HepG2 (cell line): ENCODE measurements around the gene TXNDC9. TPM values are rescaled to one million over a fixed set of nuclear protein-coding genes. Genes with fewer than 3 reads are reported as not detected.

ENCODE experiments used
- CCAR2 ChIP-seq: fragments of 200-400 bp; formaldehyde crosslinking; optimal IDR thresholded peaks from 2 replicates; pipeline ENCODE3; 2018; ENCODE audit warnings: low read depth, mild to moderate bottlenecking, low read length, moderate library complexity
- DMAP1 ChIP-seq: IDR thresholded peaks from 2 replicates; pipeline ENCODE4 v1.6.1; 2016
- DPF2 ChIP-seq: sonication (generic); formaldehyde crosslinking; IDR thresholded peaks from 2 replicates; pipeline ENCODE4 v1.4.0; 2020; ENCODE audit warnings: mild to moderate bottlenecking, low read depth, missing genetic modification reagents, borderline replicate concordance
- HNRNPK ChIP-seq: fragments of 200-400 bp; formaldehyde crosslinking; IDR thresholded peaks from 2 replicates; pipeline ENCODE4 v1.6.1; 2018; ENCODE audit warnings: low read length, low read depth, moderate library complexity, mild to moderate bottlenecking; ENCODE audit not compliant: poor library complexity, severe bottlenecking
- IRF2 ChIP-seq: IDR thresholded peaks from 2 replicates; pipeline ENCODE4 v1.6.1; 2018; ENCODE audit warnings: missing genetic modification reagents, missing compliant biosample characterization
- ISX ChIP-seq: sonication (generic); formaldehyde crosslinking; conservative IDR thresholded peaks from 2 replicates; pipeline ENCODE4 v1.5.0; 2020; ENCODE audit warnings: missing genetic modification reagents
- KLF9 ChIP-seq: IDR thresholded peaks from 2 replicates; pipeline ENCODE4 v1.6.1; 2016; ENCODE audit warnings: low read depth
- MEF2D ChIP-seq: sonication (generic); formaldehyde crosslinking; IDR thresholded peaks from 2 replicates; pipeline ENCODE4 v1.5.1; 2020; ENCODE audit warnings: mild to moderate bottlenecking, missing genetic modification reagents
- MEIS2 ChIP-seq: sonication (generic); formaldehyde crosslinking; IDR thresholded peaks from 2 replicates; pipeline ENCODE4 v1.9.0; 2021; ENCODE audit warnings: mild to moderate bottlenecking, missing genetic modification reagents
- PAF1 ChIP-seq: IDR thresholded peaks from 2 replicates; pipeline ENCODE4 v1.6.1; 2016; ENCODE audit warnings: missing genetic modification reagents, missing compliant biosample characterization
- SMAD3 ChIP-seq: sonication (generic); formaldehyde crosslinking; IDR thresholded peaks from 2 replicates; pipeline ENCODE4 v1.4.0; 2020; ENCODE audit warnings: missing genetic modification reagents
- SP4 ChIP-seq: sonication (generic); formaldehyde crosslinking; IDR thresholded peaks from 2 replicates; pipeline ENCODE4 v1.8.1; 2023; ENCODE audit warnings: mild to moderate bottlenecking, missing genetic modification reagents
- ZBTB20 ChIP-seq: sonication (generic); formaldehyde crosslinking; IDR thresholded peaks from 2 replicates; pipeline ENCODE4 v1.8.1; 2023; ENCODE audit warnings: missing genetic modification reagents, low read depth, mild to moderate bottlenecking, borderline replicate concordance
- ZNF138 ChIP-seq: sonication (generic); formaldehyde crosslinking; IDR thresholded peaks from 2 replicates; pipeline ENCODE4 v1.5.0; 2020; ENCODE audit warnings: mild to moderate bottlenecking, low read depth, missing genetic modification reagents
- ZNF589 ChIP-seq: sonication (generic); formaldehyde crosslinking; conservative IDR thresholded peaks from 2 replicates; pipeline ENCODE4 v1.8.0; 2022; ENCODE audit warnings: mild to moderate bottlenecking, moderate library complexity, missing genetic modification reagents
- ZNF607 ChIP-seq: sonication (generic); formaldehyde crosslinking; IDR thresholded peaks from 2 replicates; pipeline ENCODE4 v1.5.1; 2020; ENCODE audit warnings: missing genetic modification reagents, mild to moderate bottlenecking, borderline replicate concordance
- ZNF761 ChIP-seq: sonication (generic); formaldehyde crosslinking; conservative IDR thresholded peaks from 2 replicates; pipeline ENCODE4 v1.4.0; 2020; ENCODE audit warnings: mild to moderate bottlenecking, missing genetic modification reagents
- polyA plus RNA-seq, 8 experiments: library from polyadenylated mRNA; depleted of rRNA in 3 of 8; stranded (reverse) in 7 of 8; unstranded in 1 of 8; fragments of >200 nt; fragmentation: Illumina TruSeq in 4 of 8; extraction: Trizol in 4 of 8; gene quantifications; 2 replicates each; pipeline versions ENCODE4 v1.2.1 to v1.2.3, GENCODE V29; 2011 to 2016; ENCODE audit warnings: low read depth in 4 of 8, missing spikeins in 1 of 8, mixed read lengths in 1 of 8; ENCODE audit not compliant: insufficient read depth in 1 of 8
- total RNA-seq, 5 experiments: library from RNA; depleted of rRNA; stranded (reverse); fragments of >200 nt; fragmentation: Illumina TruSeq; extraction: Trizol; gene quantifications; 2 replicates each; pipeline ENCODE4 v1.2.3, GENCODE V29; 2016; ENCODE audit warnings: low read depth in 1 of 5
- TF ChIP-seq, protein P1 (sequence below): sonication (generic); formaldehyde crosslinking; IDR thresholded peaks from 2 replicates; pipeline ENCODE4 v1.4.0; 2020; ENCODE audit warnings: missing genetic modification reagents, borderline replicate concordance
- TF ChIP-seq, protein P2 (sequence below): sonication (generic); formaldehyde crosslinking; IDR thresholded peaks from 2 replicates; pipeline ENCODE4 v1.5.1; 2020; ENCODE audit warnings: missing genetic modification reagents, mild to moderate bottlenecking, borderline replicate concordance
- TF ChIP-seq, protein P3 (sequence below): sonication (generic); formaldehyde crosslinking; IDR thresholded peaks from 2 replicates; pipeline ENCODE4 v1.4.0; 2020; ENCODE audit warnings: mild to moderate bottlenecking, low read depth, missing genetic modification reagents
- TF ChIP-seq, protein P4 (sequence below): sonication (generic); formaldehyde crosslinking; IDR thresholded peaks from 2 replicates; pipeline ENCODE4 v1.5.1; 2020; ENCODE audit warnings: missing genetic modification reagents, mild to moderate bottlenecking, borderline replicate concordance

TXNDC9 gene
- total and polyA plus RNA-seq, 2 of the 13 experiments (the other 11 are each of a cell fraction or from before 2014, with no cell fraction given) = 35.2 to 94.6 TPM

DNA sequence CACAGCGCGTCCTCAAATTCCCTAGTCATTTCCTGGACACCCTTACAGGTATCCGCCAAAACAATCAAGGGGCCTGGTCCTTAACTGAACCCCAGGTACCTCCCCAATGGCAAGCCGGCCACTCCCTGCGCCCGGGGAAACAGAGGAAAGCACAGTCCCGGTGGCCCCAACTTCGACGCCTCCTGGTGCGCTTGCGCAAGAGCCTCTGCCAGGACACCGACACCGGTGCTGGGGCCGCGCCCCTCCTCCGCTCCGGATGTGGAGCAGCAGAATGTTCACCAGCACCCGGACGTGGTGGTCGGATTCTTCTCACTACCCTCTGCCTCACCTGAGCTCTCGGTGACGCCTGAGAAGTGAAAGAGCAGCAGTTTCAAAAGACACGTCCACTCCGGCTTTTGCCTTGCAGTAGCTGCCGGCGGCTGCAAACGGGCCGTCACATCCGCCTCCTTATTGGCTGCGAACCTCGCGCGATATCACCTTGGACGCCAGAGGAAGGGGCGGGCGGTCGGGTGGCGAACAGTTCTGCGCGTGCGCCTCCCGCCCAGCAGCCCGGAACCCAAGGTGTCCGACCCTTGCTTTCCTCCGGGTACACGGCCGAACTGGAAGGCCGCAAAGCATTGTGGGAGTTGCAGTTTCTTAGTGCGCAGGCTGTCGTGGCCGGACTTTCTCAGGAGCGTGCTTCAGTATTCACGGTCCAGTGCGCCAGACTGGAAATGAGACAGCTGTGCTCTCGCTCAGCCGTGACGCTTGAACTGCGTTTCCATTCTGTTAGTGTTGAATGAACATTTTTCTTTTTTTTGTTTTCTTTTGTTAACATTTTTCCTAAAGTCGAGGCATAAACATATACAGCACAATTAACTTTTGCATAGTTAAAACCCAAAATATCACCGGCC, at the start of gene TXNDC9 (continued):
- TF ChIP-seq PAF1 (CRISPR knock-in tag) (no peak), MEF2D (CRISPR knock-in tag) (peak; percentile 91), ZBTB20 (CRISPR knock-in tag) (peak; percentile 57), HNRNPK (no peak), ZNF761 (CRISPR knock-in tag) (peak; percentile 88), CCAR2 (no peak), ISX (peak; percentile 65; the same call in 1 of the 2 replicates), ZNF589 (no peak; the same call in 1 of the 2 replicates), ZNF138 (CRISPR knock-in tag) (no peak), SMAD3 (CRISPR knock-in tag) (peak; percentile 89), DMAP1 (peak; percentile 95), KLF9 (CRISPR knock-in tag) (peak; percentile 93; the same call in 1 of the 2 replicates), MEIS2 (CRISPR knock-in tag) (peak; percentile 60; the same call in 1 of the 2 replicates), IRF2 (CRISPR knock-in tag) (peak; percentile 100), SP4 (CRISPR knock-in tag) (peak; percentile 70; the same call in 1 of the 2 replicates), DPF2 (CRISPR knock-in tag) (no peak), ZNF607 (CRISPR knock-in tag) (peak; percentile 78; the same call in 1 of the 2 replicates)
- TF ChIP-seq, protein P1, sequence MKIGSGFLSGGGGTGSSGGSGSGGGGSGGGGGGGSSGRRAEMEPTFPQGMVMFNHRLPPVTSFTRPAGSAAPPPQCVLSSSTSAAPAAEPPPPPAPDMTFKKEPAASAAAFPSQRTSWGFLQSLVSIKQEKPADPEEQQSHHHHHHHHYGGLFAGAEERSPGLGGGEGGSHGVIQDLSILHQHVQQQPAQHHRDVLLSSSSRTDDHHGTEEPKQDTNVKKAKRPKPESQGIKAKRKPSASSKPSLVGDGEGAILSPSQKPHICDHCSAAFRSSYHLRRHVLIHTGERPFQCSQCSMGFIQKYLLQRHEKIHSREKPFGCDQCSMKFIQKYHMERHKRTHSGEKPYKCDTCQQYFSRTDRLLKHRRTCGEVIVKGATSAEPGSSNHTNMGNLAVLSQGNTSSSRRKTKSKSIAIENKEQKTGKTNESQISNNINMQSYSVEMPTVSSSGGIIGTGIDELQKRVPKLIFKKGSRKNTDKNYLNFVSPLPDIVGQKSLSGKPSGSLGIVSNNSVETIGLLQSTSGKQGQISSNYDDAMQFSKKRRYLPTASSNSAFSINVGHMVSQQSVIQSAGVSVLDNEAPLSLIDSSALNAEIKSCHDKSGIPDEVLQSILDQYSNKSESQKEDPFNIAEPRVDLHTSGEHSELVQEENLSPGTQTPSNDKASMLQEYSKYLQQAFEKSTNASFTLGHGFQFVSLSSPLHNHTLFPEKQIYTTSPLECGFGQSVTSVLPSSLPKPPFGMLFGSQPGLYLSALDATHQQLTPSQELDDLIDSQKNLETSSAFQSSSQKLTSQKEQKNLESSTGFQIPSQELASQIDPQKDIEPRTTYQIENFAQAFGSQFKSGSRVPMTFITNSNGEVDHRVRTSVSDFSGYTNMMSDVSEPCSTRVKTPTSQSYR (CRISPR knock-in tag) = peak; percentile 53; the same call in 1 of the 2 replicates
- TF ChIP-seq, protein P2, sequence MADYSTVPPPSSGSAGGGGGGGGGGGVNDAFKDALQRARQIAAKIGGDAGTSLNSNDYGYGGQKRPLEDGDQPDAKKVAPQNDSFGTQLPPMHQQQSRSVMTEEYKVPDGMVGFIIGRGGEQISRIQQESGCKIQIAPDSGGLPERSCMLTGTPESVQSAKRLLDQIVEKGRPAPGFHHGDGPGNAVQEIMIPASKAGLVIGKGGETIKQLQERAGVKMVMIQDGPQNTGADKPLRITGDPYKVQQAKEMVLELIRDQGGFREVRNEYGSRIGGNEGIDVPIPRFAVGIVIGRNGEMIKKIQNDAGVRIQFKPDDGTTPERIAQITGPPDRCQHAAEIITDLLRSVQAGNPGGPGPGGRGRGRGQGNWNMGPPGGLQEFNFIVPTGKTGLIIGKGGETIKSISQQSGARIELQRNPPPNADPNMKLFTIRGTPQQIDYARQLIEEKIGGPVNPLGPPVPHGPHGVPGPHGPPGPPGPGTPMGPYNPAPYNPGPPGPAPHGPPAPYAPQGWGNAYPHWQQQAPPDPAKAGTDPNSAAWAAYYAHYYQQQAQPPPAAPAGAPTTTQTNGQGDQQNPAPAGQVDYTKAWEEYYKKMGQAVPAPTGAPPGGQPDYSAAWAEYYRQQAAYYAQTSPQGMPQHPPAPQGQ = peak; percentile 89; the same call in 1 of the 2 replicates
- TF ChIP-seq, protein P3, sequence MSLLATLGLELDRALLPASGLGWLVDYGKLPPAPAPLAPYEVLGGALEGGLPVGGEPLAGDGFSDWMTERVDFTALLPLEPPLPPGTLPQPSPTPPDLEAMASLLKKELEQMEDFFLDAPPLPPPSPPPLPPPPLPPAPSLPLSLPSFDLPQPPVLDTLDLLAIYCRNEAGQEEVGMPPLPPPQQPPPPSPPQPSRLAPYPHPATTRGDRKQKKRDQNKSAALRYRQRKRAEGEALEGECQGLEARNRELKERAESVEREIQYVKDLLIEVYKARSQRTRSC (CRISPR knock-in tag) = no peak; the same call in 1 of the 2 replicates
- TF ChIP-seq, protein P4, sequence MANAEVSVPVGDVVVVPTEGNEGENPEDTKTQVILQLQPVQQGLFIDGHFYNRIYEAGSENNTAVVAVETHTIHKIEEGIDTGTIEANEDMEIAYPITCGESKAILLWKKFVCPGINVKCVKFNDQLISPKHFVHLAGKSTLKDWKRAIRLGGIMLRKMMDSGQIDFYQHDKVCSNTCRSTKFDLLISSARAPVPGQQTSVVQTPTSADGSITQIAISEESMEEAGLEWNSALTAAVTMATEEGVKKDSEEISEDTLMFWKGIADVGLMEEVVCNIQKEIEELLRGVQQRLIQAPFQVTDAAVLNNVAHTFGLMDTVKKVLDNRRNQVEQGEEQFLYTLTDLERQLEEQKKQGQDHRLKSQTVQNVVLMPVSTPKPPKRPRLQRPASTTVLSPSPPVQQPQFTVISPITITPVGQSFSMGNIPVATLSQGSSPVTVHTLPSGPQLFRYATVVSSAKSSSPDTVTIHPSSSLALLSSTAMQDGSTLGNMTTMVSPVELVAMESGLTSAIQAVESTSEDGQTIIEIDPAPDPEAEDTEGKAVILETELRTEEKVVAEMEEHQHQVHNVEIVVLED (CRISPR knock-in tag) = peak; percentile 92
